Activated T-cell treated with anti-CD3 and anti-CD28 coated beads for 48 hours (primary cell): ENCODE results near the gene ZNF593.

Experiments
- DNase-seq: peaks from one replicate; pipeline ENCODE4 v3.0.0-alpha.2; 2020; ENCODE audit warnings: low read depth

Gene ZNF593

DNA sequence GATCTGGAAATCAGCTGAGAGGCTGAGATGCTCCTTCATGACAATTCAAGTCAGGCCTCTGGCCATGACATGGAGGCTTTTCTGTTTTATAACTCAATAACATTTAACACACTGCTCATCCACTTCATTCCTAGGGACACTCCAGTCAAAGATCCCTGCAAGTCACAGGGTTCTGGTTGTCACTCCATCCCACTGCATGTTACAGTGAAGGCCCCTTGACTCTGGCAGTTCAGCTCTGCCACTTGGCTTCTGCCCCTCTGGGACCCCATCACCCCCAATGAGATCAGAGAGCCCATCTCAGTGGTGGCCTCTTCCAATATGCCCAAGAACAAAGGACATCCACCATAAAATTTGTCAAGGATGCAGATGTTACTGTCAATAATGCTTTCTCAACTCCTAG lies 20.8 kb upstream of the ZNF593 start:
- no peak for DNase-seq

DNA sequence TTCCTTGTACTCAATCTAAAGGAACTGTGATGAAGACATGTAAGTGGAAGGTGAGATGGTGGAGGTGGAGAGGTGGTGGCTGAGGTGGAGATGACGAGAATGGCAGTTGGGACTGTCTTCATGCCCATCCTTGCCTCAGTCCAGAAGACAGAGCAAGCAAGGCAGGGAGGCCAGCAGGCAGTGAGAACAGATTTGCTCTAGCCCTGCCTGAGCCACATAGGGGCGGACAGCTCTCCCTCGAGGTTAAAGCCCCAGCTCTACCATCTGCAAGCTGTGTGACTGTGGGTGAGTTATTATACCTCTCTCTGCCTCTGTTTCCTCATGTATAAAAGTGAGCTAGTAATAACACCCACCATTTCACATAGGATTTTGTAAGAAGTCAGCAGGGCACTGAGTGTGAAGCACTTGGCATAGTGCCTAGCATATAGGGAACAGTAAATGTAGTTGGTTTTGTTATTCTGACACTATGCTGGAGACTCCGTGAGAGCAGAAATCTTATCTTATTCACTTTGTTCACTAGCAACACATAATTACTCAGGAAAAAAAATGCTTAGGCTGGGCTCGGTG lies 15.7 kb upstream of the ZNF593 start:
- no peak for DNase-seq

DNA sequence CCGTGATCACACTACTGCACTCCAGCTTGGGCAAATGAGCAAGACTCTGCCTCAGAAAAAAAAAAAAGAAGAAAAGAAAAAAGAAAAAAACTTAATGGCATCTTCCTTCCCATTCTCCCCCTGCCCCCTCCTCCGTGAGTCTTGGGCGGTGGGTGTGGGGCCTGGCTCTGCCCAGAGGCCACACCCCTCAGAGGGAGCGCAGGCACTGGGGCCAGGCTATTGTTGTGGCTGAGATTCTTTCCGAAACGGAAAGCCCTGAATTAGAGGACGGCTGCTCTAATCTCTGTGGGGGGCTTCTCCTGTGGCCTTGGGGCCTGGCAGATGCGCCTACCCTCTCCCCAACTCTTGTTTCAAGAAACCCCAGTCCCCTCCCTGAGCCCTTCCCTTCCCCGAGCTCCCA lies 15.0 kb upstream of the ZNF593 start:
- DNase-seq: no peak

DNA sequence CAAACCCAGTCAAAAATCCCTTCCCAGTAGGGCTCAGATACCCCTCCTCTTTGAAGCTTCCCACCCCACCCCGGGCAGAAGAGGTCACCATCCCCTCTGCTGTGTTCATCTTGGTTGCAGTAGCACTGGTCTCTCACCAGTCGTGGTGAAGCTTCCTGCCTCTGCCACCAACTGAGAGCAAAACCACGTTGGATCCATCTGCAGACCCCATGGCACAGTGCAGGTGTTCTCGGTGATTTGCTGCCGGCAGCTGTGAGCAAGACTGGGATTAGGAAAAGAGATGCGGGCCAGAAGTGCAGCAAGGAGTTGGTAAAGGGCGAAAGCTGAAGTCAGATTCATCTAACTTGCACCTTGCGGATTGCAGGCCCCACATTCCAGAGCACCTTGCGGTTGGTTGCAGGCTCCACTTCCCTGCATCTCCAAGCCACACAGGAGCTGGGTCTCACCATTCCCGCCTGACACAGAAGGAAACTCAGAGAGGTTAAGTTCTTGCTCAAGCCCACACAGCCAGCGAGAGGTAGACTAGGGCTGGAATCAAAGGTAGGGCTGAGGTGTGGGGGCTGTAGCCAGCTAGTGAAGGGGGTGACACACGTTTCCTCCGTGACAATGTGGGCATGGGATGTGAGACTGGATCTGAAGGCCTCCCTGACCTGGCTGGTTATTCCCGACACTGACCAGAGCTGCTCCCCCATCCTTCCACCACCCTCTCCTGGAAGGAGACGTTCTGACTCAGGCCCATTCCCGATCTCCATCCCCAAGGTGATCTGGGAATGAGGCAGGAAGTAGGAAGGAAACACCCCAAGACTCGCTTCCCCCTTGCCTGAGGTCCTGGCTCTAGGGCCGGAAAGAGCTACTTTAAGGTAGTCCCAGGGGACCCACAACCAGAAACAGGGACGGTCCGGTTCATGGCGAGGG lies 14.1 kb upstream of the ZNF593 start:
- DNase-seq: no peak

DNA sequence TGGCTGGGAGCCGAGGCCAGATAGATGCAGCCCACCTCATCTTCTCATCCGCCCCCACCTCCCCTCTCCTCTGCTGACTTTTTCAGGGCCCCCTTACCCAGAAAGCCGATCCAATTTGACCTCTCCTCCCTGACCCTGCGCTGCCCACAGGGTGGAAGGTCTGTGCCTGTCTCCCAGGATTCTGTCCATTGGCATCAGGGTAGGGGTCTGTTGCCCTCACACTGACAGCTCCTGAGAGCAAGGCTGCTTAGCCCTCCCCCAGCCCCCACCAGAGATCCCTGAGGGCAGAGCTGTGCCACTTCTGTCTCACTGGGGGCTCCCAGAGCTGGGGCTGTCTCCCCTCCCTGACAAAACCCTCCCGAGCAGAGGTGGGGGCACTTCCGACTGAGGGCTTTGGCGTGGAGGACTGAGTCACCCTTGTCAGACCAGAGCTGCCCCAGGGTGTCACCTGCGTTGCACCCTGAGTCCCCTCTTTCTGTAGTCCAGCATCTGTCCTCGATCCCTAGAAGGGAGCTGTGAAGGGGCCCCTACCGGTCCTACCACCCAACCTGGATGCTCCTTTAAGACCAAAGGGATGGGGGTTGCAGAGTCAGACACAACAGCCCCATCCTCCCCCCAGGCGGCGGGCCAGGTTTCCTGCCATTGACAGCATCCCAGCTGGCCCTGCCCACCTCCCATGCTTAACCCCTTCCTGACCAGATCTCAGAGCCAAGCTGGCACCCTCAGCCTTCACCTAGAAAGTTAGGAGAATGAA lies 13.2 kb upstream of the ZNF593 start:
- no peak for DNase-seq

DNA sequence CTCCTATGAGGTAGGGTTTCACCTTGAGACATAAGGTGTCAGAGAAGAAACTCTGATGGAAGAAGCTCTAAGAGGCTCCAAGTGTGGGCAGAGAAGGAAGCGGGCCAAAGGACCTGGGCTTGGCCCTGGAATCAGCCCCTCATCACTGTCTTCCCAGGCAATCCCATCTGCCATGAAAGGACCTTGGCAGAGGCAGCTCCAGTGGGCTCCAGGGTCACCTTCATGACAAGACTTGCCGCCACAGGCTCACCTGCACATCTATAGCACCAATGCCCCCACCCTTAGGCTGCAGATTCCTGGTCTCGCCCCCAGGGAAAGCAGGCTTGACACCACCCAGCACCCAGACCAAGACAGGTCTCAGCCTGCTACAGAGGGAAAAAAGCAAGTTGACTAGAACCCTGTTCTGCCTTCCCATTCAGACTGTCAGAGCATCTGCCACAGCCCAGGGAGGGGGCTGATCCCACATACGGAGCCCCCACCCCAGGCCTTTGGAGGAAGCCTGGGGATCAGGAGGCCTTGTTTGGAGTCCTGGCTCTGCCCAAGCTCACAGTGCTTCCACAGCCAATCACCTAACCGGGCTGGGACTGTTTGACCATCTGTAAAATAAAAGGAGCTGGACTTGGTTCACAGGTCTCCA lies 11.3 kb upstream of the ZNF593 start:
- no peak for DNase-seq

DNA sequence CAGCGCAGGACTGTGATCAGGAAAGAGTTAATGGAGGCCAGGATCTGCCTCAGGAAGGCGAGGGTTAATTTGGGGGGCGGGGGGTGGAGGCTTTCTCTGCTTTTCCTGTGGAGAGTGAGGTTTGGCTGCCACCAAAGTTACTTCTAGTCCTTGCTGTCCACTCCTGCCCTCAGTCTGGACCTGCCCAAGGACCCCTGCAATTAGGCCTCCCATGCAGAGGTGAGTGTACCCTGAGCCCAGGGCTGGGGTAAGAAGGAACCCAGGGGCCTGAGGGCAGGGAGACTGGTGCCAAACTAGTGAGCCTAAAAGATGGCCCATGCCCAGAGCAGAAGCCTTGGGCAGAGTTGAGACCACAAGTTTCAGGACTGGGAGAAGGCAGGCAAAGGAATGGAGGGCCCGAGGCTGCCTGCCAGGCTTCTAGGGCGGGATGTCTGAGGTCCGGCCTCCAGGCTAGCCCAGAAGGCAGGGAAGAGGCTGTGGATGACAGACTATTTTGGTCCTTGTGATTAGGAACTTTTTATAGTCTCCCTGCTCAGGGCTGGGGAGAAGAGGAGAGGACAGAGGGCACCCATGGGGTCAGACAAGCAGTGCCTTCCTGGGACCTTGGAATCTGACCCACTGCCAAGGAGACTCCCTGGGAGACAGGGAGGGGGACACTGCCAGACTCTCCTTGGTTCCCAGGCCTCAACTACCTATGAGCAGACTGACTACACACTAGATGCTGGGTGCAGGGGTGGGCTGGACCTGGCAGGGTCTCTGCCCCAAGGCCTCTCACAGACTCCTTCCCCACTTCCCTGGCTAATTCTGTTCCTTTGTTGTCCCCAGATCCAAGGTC lies 10.6 kb upstream of the ZNF593 start, which contains the start of gene FAM110D:
Gene FAM110D (plus strand): TSS at position 172 of the 835 bp plus-strand sequence. CDS start 2,213 bp downstream, outside the sequence.
- DNase-seq: no peak

DNA sequence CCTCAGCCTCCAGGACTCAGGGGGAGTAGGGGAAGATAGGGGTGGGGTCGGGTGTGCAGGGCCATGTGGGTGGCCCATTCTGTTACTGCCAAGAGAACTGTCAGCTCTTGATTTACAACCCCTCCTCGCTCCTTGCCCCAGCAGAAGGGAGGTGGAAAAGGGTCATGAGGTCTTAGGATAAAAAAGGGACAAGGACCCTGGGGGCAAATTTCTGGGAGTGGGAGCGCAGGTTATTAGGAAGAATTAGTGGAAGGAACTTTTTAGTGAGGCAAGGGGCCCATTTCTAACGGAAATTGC lies 10.0 kb upstream of the ZNF593 start:
- no peak for DNase-seq

DNA sequence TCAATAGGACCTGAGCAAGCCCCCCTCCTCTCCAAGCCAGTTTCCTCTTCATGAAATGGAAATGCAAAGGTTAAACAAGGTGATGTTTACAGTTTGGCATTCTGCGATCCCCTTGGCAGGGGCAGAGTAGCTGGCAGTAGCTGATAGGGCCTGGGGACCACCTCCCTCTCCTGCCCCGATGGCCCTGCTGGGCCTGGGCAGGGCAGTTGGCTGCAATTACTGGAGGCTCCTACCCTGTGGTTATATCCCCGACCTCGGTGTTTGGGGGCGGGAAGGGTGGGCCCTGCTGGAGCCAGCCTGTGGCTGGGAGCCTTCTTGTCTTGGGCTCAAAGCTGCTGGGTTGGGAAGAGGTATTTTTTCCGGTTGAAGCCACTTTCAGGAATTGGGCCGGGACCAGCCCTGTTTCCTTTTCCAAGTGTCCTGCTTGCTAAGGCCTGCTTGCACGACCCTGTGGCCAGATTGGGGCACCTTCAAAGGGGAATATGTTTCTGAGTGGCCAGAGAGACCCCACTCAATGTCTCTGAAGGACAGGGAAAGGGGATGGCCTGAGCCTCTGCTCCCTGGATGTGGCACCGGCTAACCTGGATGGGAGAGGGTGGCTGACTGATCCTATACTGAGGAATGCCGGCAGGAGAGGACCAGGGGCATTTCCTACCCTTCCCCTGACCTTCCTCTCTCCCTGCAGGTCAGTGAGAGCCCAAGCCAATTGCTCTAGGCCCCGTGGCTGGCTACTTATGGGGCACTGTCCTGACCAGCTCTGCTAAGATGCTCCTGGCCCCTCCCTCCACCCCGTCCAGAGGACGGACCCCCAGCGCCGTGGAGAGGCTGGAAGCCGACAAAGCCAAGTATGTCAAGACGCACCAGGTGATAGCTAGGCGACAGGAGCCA lies 8.9 kb upstream of the ZNF593 start:
- DNase-seq: no peak

DNA sequence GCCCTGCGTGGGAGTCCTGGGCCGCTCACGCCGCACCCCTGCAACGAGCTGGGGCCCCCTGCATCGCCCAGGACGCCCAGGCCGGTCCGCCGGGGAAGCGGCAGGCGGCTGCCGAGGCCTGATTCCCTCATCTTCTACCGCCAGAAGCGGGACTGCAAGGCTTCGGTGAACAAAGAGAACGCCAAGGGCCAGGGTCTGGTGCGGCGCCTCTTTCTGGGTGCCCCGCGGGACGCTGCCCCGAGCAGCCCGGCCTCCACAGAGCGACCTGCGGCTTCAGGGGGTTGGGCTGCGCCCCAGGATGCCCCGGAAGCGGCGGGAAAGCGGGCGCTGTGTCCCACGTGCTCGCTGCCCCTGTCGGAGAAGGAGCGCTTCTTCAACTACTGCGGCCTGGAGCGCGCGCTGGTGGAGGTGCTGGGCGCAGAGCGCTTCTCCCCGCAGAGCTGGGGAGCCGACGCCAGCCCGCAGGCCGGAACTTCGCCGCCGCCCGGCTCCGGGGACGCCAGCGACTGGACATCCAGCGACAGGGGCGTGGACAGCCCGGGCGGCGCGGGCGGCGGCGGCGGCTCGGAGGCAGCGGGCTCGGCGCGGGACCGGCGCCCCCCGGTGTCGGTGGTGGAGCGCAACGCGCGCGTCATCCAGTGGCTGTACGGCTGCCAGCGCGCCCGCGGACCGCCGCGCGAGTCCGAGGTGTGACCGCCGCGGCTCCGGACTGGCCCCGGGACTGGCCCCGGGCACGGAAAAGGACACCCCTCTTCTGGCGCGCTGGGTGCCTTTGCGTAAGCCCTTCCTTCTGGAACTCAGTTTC lies 8.1 kb upstream of the ZNF593 start:
- peak; percentile 41 for DNase-seq

DNA sequence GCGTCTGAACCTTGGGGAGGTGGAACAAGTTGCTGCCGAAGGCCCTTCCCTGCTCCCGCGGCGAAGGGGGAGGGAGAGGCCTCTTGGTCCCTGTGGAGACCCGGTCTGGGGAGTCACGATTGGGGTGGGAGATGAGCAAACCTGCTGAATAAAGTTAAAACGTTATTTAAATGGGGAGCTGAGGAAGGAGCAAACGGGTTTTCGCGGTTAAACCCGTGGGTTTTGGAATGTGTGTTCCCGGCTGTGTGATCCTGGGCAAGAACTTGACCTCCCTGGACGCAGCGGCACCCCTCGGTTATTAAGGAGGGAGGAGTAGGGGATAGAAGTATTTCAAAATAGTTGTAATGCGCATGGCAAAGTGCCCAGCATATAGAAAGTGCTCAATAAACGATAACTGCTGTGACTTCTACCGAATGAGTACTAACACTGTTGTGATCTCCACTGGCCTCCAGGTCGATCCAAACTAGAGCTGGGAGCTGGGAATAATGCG lies 7.4 kb upstream of the ZNF593 start:
- no peak for DNase-seq

DNA sequence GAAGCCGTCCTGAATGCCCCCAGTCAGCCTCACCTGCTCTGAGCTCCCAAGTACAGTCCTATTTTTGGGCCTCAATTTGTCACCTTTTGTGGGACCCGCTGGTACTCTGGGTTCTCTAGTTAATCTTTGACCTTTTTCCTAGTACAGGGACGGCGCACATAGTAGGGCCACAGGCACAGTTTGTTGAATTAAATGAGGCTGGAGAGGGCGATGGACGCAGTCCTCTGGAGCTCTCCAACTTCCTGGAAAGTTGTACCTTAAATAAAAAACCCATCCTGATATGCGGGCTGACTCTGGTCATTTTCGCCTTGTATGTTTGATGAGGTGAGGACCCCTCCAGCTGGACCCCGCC lies 6.0 kb upstream of the ZNF593 start:
- no peak for DNase-seq

DNA sequence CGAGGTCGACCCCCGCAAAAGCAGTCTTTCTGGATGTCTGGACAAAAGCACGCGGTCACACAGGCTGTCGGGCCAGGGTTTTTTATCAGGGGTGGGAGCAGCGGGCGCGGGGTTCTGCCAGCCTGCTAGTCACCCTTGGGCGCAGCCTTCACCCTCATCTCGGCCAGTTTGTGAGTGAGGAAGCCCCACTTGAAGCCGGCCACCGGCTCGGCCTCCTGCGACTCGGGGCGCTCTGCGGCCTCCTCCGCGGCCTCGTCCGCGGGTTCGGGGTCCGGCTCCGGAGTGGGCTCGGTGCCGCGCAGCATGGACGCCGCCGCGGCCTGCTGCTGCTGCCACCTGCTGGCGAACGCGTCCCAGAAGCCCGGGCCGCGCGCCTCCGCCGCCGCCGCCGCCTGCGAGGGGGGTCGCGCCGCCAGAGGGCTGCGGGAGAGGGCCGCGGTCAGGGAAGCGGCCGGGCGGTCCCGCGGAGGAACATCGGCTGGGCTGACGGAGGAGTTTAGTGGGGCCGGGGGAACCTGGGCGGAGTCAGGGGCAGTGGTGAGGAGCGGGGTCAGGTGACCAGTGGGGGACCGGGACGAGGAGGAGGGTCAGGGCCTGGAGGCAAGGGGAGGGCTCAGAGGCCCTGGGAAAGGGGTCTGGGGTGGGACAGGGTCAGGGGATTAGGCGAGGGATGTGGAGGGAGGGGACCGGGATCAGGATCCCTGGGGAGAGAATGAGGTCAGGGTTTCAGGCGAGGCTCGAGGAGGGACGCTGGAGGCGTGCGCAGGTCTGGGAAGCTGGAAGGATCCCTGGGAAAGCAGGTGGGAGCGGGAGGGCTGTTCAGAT lies 5.5 kb upstream of the ZNF593 start:
- DNase-seq: peak; percentile 51

DNA sequence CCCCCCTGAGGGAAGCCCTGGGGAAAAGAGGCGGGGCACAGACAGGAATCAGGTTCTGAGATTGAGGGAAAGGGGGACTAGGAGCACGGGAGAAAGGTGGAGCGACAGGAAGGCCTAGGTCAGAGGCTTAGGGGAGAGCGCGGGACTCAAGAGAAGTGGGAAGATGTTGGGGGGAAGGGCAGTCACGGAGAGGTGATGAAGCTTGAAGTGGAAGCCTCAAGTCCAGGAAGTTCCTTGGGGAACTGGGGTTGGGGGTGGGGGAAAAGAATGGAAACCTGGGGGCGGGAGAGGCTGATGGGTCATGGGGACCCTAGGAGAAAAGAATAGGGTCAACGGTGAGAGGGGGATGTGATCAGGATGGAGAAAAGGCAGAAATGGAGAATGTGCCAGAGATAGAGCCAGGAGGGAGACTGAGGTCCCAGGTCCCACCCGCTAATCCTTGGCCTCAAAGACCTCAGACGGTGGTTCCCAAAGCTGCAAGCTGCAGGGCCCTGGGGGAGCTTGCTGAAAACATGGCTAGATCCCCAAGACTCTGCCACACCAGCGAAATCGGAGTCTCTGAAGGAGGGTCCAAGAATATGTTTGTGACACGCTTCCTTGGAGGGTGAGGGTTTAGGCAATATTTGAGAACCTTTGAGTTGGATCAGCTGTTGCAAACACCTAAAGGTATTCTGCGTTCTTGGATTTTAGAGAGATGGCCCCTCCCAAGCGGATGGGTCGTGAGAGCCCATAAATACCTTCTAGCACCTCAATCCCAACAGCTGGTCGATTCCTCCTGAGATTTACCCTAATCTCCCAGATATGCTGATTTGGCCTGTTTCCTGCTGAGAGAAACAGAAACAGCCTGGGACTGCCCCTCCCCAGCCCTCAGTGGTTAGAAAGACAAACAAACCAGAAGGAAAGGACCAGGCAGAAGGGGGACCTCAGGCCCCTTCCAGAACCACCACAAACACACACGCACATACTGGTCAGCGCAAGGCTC lies 4.6 kb upstream of the ZNF593 start:
- no peak for DNase-seq

DNA sequence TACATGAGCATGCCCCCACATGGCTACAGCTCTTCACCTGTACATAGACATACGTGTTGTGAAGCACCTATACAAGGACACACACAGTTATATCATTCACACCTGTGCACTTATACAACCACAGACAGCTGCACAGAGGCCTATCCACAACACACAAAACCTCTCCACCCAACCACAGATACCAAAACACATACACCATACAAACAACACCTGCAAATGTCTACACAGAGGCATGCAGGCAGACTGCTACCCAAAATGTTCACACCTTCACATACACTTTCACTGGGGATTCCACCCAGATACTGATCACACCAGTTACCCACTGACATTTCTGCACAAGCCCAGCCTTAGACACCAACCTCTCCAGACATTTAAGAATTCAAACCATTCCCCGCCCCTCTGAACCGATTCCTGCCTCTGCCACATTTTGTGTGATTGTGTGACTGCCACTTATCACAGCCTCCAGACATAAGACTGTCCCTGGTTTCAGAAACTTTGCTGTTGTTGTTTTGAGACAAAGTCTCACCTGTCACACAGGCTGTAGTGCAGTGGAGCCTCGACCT lies 2.9 kb upstream of the ZNF593 start:
- no peak for DNase-seq

DNA sequence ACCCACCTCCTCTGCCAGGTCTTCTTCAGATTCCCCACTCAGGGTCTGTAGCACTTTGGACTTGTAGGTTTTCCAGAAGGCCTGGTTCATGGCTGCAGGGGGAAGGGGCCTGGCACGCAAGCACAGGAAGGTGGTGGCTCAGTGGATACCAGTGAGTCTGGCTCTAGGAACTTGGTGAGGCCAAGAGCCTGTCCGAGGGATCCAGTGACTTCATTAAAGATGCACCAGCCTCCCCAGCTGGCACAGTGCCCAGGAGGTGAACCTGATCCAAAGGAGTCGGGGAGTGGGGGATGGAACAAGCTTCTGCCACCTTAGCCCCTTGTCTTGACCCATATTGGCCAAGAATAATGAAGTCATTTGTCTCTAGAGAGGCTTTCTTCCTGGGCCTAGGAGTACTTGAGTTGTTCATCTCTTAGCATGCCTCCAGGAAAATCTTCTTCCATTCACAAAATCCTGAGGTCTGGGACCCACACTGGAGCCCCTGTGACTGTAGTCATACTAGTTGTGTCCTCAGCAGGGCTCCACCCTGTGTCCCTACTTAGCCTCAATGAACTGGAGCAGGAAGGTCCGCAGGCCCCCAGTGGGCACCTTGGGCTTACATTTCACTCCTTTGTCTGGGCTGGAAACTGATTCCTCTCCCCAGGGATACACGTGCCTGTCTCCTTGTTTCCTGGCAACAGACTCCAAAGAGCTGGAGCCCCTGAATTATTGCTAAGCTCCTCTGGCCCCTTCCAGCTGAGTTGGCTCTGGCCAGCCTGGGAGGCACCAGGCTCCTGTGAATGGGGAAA lies 1.1 kb upstream of the ZNF593 start, which contains the start of gene C1orf232:
Gene C1orf232 (minus strand): TSS at position 554 of the 788 bp plus-strand sequence. CDS start 464 bp downstream, at position 90.
- no peak for DNase-seq
